NCI-H1105 treated with DMSO at 0.1 percent for 48 hours (cell line): Measurements from ENCODE around the gene LIPC.

Experiments
- DNase-seq: peaks from one replicate; lab custom pipeline; 2025; lab: John Stamatoyannopoulos, UW

LIPC gene

DNA sequence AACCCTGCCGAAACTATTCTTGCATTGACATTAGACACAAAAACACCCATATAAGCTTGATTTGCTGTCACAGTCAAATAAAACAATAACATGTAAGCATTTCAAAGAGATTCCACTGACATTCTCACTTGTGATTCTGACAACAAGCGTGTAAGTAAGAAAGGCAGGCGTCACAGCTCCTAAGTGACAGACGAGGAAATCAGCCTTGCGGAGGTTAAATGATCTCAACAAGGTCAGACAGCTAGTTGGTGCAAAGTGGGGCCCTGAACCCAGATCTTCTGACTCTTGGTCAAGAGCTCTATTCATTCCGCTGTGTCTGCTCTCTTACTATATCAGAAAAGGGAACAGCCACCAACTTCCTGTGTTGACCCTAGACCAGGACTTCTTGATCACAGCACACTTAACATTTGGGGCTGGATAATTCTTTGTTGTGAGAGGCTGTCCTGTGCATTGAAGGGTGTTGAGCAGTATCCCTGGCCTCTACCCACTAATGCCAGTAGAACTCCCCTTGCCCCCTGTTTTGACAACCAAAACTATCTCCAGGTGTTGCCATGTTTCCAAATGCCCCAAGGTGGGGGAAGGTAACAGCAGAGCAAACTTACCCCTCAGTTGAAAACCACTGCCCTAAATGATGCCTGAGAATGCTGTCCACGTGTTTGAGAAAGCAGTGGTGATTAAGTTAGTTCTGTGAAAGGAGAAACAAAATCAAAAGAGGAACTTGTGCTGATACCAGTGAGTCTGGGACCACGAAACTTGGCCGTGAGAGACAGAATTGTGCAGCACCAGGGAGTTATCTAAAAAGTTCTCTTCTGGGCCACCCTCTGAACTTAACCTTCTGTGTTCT, 86.1 kb downstream of the LIPC start:
- no peak for DNase-seq

- no peak for DNase-seq
These were observed 86.8 kb downstream of the LIPC start for GRCh38 chr15:58518626-58519025.

DNA sequence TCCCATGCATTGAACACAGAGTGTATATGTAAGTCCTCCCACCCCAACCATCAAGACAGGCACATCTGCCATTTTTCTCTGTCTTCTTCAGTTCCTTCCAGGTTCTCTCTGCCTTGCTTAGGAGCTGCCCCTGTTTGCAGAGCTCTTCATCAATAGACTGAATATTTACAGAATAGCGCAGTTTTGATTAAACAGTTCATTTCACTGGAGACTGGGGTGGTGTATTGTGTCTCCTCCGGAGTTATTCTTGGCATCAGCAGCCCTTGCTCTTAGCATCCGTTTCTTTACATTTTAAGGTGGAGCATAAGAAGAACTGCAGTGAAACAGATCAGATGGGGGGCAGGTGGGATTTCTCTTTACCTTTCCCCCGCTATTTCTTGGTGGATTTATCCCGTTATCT, 87.7 kb downstream of the LIPC start:
- DNase-seq: no peak

- DNase-seq: no peak
These were observed 88.7 kb downstream of the LIPC start for GRCh38 chr15:58520464-58520863.

- DNase-seq: no peak
These were observed 89.1 kb downstream of the LIPC start for GRCh38 chr15:58520936-58521292.

- DNase-seq: no peak
These were observed 89.7 kb downstream of the LIPC start for GRCh38 chr15:58521293-58521991.

DNA sequence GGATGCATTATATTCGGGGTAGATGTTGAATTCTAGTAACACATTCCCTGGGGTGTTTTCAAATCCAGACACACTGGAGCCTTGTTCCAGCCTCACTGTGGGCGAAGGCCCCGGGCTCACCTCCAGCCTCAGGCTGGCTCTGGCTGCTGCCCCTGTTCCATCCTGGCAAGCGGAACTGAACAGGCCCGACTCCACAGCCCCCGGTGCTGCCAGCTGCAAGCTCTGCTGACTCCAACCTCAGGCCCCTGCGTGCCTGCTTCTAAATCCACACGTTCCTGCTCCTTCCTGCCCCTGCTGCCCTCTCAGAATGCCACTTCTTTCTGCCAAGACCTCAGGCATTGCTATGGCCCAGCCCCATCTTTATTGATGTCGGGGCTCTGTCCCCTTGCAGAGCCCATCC, 90.6 kb downstream of the LIPC start:
- no peak for DNase-seq

GRCh38 chr15:58522865-58523264, 91.1 kb downstream of the LIPC start:
- DNase-seq: no peak

- DNase-seq: no peak
These were observed 91.8 kb downstream of the LIPC start for GRCh38 chr15:58523634-58524033.

- DNase-seq: no peak
These were observed 92.5 kb downstream of the LIPC start for GRCh38 chr15:58524247-58524646.

DNA sequence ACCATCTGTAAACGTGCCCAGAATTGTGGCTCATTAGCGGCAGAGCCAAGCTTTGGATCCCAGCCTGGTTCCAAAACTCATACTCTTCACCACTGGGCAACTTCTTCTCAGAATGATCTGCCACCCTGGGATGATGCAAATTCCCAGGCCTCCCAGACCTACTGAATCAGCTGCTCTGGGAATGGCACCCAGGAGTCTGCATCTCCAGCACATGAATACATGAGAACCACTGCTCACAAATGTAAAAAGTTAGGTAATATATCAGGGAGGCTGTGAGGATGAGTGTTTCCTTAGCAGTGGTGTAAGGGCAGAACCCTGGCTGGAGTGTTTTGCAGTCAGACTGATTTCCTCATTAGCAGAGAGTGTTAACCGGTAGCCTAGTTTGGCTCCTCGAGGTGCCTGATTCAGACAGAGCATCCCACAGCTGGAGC, 94.2 kb downstream of the LIPC start:
- DNase-seq: no peak

GRCh38 chr15:58526647-58527192, 94.9 kb downstream of the LIPC start:
- no peak for DNase-seq

DNA sequence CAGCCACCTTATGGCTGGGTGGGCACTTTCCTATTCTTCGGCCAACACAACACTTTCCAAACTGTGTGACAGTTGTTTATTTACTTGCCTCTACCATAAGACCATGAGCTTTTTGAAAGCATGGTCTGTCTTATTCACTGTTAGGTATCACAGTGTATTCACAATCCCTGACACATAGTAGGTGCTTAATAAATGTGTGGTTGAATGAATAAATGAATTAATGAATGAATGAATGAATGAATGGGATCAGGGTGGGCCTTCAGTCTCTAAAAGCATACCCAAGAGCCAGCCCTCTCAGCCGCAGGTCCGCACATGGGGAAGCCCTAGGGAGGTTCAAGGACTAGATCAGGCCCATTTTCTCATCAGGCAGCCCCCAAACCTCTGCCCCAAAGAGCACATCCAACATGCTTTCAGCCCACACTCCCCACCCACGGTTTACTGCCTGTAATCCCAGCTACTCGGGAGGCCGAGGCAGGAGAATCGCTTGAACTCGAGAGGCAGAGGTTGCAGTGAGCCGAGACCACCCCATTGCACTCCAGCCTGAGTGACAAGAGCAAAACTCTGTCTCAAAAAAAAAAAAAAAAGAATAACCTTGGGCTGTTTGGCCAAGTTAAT, 95.9 kb downstream of the LIPC start:
- no peak for DNase-seq

- DNase-seq: no peak
These were observed 96.5 kb downstream of the LIPC start for GRCh38 chr15:58528188-58528870.

GRCh38 chr15:58529041-58529440, 97.2 kb downstream of the LIPC start:
- no peak for DNase-seq

DNA sequence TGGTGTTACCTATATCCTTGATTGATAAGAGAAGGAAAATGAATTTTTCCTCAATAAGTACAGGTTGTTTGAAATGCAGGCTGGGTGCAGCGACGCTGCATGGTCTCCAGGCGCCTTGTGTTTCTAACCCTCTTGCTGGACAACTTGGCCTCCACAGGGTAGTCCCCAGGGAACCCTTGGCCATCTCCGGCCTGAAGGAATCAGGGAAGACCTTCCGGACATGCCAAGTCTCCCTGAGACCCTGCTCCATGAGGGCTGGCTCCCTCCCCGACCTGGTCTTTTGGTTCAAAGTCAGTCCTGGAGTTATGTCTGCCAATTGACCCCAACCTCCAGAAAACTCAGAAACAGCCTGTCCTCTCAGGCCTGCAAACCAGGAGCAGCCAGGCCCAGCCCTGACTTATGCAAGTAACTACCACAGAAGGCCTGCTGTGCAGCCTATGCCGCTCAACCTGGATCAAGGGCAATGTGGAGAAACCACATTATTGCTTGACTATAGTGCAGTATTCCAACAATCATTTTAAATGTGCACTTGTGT, 98.3 kb downstream of the LIPC start:
- no peak for DNase-seq

DNA sequence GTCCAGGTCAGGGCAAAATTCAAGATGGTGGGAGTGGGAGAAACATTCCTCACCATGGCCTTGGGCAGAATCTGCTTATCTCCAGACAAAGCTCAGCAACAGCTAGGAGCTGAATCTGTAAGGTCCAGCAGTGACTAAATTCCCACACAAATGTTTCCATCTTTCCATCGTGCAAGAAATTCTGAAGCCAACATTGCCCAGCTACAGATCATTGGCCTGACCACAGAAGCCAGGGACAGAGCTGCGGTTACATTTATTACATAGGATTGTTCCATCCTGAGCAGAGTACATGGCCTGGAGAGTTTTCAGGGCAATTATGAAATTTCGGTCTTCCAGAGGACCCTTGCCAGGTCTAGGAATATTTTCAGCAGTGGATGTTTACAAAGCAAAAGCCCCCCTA, 100.3 kb downstream of the LIPC start:
- no peak for DNase-seq

DNA sequence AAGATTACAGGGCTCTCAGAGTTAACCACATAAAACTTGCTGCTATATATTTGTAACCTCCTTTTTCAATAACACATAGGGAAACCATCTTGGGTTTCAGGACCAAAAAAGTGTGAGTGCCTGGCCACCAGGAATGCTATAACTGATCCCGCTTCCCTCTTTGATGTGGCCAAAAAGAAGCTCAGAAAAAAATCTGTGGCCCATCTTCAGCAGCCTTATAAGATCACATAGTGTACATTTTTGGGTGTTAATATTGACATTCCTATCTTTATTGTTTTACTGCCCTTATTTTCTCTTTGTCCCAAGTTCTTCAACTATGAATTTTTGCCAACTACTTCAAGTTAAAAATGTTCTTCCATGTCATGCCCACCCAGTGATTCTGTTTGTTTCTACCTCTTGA, 102.8 kb downstream of the LIPC start:
- DNase-seq: no peak

GRCh38 chr15:58535337-58535736, 103.5 kb downstream of the LIPC start:
- DNase-seq: no peak

DNA sequence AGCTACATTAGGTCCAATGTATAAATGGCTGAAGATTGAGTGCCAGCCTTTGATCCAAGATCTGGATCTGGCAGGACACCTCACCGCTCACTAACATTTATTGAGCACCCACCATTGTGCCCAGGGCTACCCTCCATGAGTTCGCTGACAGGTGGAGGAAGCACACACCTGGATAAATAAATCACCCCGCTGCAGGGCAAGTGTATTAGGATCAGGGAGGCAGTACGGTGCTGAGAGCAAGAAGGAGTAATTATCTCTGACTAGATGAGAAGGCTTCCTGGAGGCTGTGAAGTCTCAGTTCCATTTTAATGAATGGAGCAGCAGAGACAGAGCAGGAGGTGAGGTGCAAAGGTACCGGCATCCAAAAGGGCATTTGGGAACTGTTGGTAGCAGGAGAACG, 104.1 kb downstream of the LIPC start:
- peak; percentile 30 for DNase-seq

DNA sequence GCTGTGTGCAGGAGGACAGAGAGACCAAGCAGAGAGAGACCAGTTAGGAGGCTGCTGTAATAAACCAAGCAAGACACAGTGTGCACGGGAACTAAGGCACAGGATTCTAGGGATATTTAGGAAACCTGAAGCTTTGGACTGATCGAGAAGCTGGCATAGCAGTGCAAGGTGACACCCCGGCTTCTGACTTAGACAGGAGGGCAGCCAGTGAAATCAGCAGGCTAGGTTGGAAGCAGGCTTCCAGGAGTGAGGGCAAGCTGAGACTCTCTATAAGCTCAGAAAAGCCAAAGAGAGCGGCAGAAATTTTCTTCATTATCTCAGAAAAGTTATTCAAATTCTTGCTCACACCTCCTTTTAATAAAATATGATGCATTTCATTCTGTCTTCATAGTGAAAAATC, 104.6 kb downstream of the LIPC start:
- DNase-seq: no peak

- DNase-seq: no peak
These were observed 105.2 kb downstream of the LIPC start for GRCh38 chr15:58537033-58537432.
